Skeletal muscle cell (primary cell): ENCODE results near the gene MDM4.

Source experiments
- DNase-seq: peaks from one replicate; pipeline ENCODE4 v3.0.0-alpha.2; 2010; ENCODE audit warnings: low read depth
- H3K4me3 ChIP-seq: 2 replicates; pipeline ENCODE4 v1.5.1; 2011; ENCODE audit warnings: low read depth, mild to moderate bottlenecking, control low read depth, low read length, moderate library complexity

Gene MDM4

GRCh38 chr1:204572923-204573922 lies 57.0 kb downstream of the MDM4 start:
- no peak for DNase-seq
- H3K4me3 ChIP-seq, result no peak overlapping the region

- DNase-seq, result no peak
- no peak overlapping the region for H3K4me3 ChIP-seq
Measured at GRCh38 chr1:204574016-204574864, 58.0 kb downstream of the MDM4 start.

- no peak overlapping the region for H3K4me3 ChIP-seq
- DNase-seq, result no peak
Measured at GRCh38 chr1:204574865-204575163, 58.6 kb downstream of the MDM4 start.

GRCh38 chr1:204575221-204576190 lies 59.3 kb downstream of the MDM4 start:
- H3K4me3 ChIP-seq, result no peak overlapping the region
- no peak for DNase-seq

- no peak for DNase-seq
- no peak overlapping the region for H3K4me3 ChIP-seq
Measured at GRCh38 chr1:204576422-204576821, 60.2 kb downstream of the MDM4 start.

GRCh38 chr1:204577794-204578478 lies 61.7 kb downstream of the MDM4 start:
- DNase-seq, result no peak
- no peak overlapping the region for H3K4me3 ChIP-seq

- DNase-seq, result no peak
- H3K4me3 ChIP-seq, result peak overlapping the region; percentile 11
Measured at GRCh38 chr1:204578867-204579664, 62.9 kb downstream of the MDM4 start.

GRCh38 chr1:204579681-204580080 lies 63.5 kb downstream of the MDM4 start:
- DNase-seq, result no peak
- no peak overlapping the region for H3K4me3 ChIP-seq

- no peak overlapping the region for H3K4me3 ChIP-seq
- no peak for DNase-seq
Measured at GRCh38 chr1:204580862-204581261, 64.7 kb downstream of the MDM4 start.

GRCh38 chr1:204581759-204582158 lies 65.6 kb downstream of the MDM4 start:
- no peak for DNase-seq
- no peak overlapping the region for H3K4me3 ChIP-seq

- H3K4me3 ChIP-seq, result no peak overlapping the region
Measured at GRCh38 chr1:204583909-204584632, 67.9 kb downstream of the MDM4 start.

GRCh38 chr1:204584699-204585372 lies 68.6 kb downstream of the MDM4 start:
- DNase-seq, result no peak
- H3K4me3 ChIP-seq, result no peak overlapping the region

More at GRCh38 chr1:204583909-204584632, 67.9 kb downstream of the MDM4 start:
- DNase-seq, result no peak

GRCh38 chr1:204587621-204588020 lies 71.4 kb downstream of the MDM4 start:
- H3K4me3 ChIP-seq, result no peak overlapping the region
- no peak for DNase-seq

- H3K4me3 ChIP-seq, result no peak overlapping the region
- no peak for DNase-seq
Measured at GRCh38 chr1:204588826-204589225, 72.6 kb downstream of the MDM4 start.

GRCh38 chr1:204589409-204590038 lies 73.3 kb downstream of the MDM4 start:
- no peak overlapping the region for H3K4me3 ChIP-seq
- no peak for DNase-seq

- H3K4me3 ChIP-seq, result no peak overlapping the region
- peak; percentile 21 for DNase-seq
Measured at GRCh38 chr1:204591473-204592090, 75.4 kb downstream of the MDM4 start.
